Lower lobe of right lung (tissue), 2 donors: ENCODE results near the gene BASP1. TPM values are rescaled to one million over a fixed set of nuclear protein-coding genes. Genes with fewer than 3 reads are reported as not detected.
"Not testable (repeated sequence)": the region's sequence is repeated elsewhere in the genome, so short reads cannot be mapped to it uniquely, and the experiment has no call there.

ENCODE experiments used
- ATAC-seq, 2 donors: fragments of 200-7000 bp; cut with Tn5 transposase; one replicate each; pipeline ENCODE4 v1.9.1; 2020 to 2022; ENCODE audit warnings: mild to moderate bottlenecking in 2 of 2, moderate library complexity in 2 of 2
- DNase-seq: peaks from one replicate; pipeline ENCODE4 v3.0.0-alpha.2; 2020
- H3K27ac ChIP-seq: fragments of 200-600 bp; one replicate; pipeline ENCODE4 v1.8.0; 2022
- H3K27me3 ChIP-seq: fragments of 200-600 bp; one replicate; pipeline ENCODE4 v1.8.0; 2022; ENCODE audit warnings: low read depth
- H3K36me3 ChIP-seq: fragments of 200-600 bp; one replicate; pipeline ENCODE4 v1.8.0; 2022; ENCODE audit warnings: mild to moderate bottlenecking
- H3K4me1 ChIP-seq: fragments of 200-600 bp; one replicate; pipeline ENCODE4 v1.8.0; 2022
- H3K4me3 ChIP-seq: fragments of 200-600 bp; one replicate; pipeline ENCODE4 v1.8.0; 2022; ENCODE audit warnings: mild to moderate bottlenecking
- H3K9me3 ChIP-seq: fragments of 200-600 bp; one replicate; pipeline ENCODE4 v1.8.0; 2022
- CTCF ChIP-seq: fragments of 200-600 bp; IDR thresholded peaks from one replicate; pipeline ENCODE4 v1.8.0; 2022; ENCODE audit warnings: antibody characterized with exemption, mild to moderate bottlenecking
- intact Hi-C: fragments of 100-400 bp; cut with DNase I; formaldehyde crosslinking; loops from one replicate; pipeline ENCODE4 v1.11.0; 2022
- total RNA-seq: library from RNA; stranded (reverse); fragmentation: NEBNext Ultra II Directional; extraction: Animal tissue kit (Norgen Biotek cat#: 25700); gene quantifications from one replicate; pipeline ENCODE4 v1.2.1, GENCODE V29; 2021
- donor health status: DM: no; HTN: yes; CAD: no; lungs with severe emphysema.

BASP1 gene
- total RNA-seq, 1 donor from 2014 or later = 25.8 TPM

- ATAC-seq (no peak), DNase-seq (no peak)
- H3K4me3 ChIP-seq = no peak overlapping the region
- intact Hi-C loops = no loop called here
- no peaks in the 10 kb centered on the region for H3K27me3 ChIP-seq
- H3K4me1 ChIP-seq = no peaks in the 10 kb centered on the region
- H3K36me3 ChIP-seq = no peaks in the 10 kb centered on the region
- H3K9me3 ChIP-seq = no peaks in the 10 kb centered on the region
- TF ChIP-seq CTCF = no peak
- no peak overlapping the region for H3K27ac ChIP-seq
Measured at GRCh38 chr5:17256839-17257238, 39.4 kb downstream of the BASP1 start.

GRCh38 chr5:17257705-17258273 lies 40.4 kb downstream of the BASP1 start:
- Histone ChIP-seq H3K4me1 (no peaks in the 10 kb centered on the region), H3K4me3 (no peak overlapping the region), H3K27me3 (no peaks in the 10 kb centered on the region), H3K9me3 (no peaks in the 10 kb centered on the region), H3K27ac (no peak overlapping the region), H3K36me3 (no peaks in the 10 kb centered on the region)
- ATAC-seq = no peak
- intact Hi-C loops = no loop called here
- no peak for TF ChIP-seq CTCF
- DNase-seq = no peak

- no peak overlapping the region for H3K4me3 ChIP-seq
- no peaks in the 10 kb centered on the region for H3K4me1 ChIP-seq
- no peak for DNase-seq
- H3K27ac ChIP-seq = no peak overlapping the region
- no peaks in the 10 kb centered on the region for H3K27me3 ChIP-seq
- TF ChIP-seq CTCF = no peak
- no peaks in the 10 kb centered on the region for H3K9me3 ChIP-seq
- H3K36me3 ChIP-seq = no peaks in the 10 kb centered on the region
- intact Hi-C loops = no loop called here
- ATAC-seq = no peak
Measured at GRCh38 chr5:17258431-17258830, 41.0 kb downstream of the BASP1 start.

GRCh38 chr5:17259012-17259411 lies 41.6 kb downstream of the BASP1 start:
- ATAC-seq, H3K36me3 ChIP-seq, H3K4me1 ChIP-seq, intact Hi-C loops, H3K4me3 ChIP-seq, H3K27me3 ChIP-seq, H3K27ac ChIP-seq, H3K9me3 ChIP-seq, DNase-seq: not testable (repeated sequence)

- Histone ChIP-seq H3K4me1 (no peaks in the 10 kb centered on the region), H3K36me3 (no peaks in the 10 kb centered on the region), H3K9me3 (no peaks in the 10 kb centered on the region), H3K4me3 (no peak overlapping the region), H3K27ac (no peak overlapping the region), H3K27me3 (no peaks in the 10 kb centered on the region)
- DNase-seq (no peak), ATAC-seq (no peak)
- no peak for TF ChIP-seq CTCF
- intact Hi-C loops = no loop called here
Measured at GRCh38 chr5:17259630-17260257, 42.3 kb downstream of the BASP1 start.

- TF ChIP-seq CTCF = no peak
- no peak for DNase-seq
- Histone ChIP-seq H3K9me3 (no peaks in the 10 kb centered on the region), H3K36me3 (no peaks in the 10 kb centered on the region), H3K4me1 (no peaks in the 10 kb centered on the region), H3K27ac (no peak overlapping the region), H3K27me3 (no peaks in the 10 kb centered on the region), H3K4me3 (no peak overlapping the region)
- intact Hi-C loops = no loop called here
- no peak for ATAC-seq
Measured at GRCh38 chr5:17260549-17260948, 43.1 kb downstream of the BASP1 start.
